Liver (tissue), 9 donors: Measurements from ENCODE around the gene NUDC. TPM values are rescaled to one million over a fixed set of nuclear protein-coding genes. Genes with fewer than 3 reads are reported as not detected.

Experiments used
- DNase-seq: peaks from one replicate; pipeline ENCODE4 v3.0.0-alpha.2; 2017; ENCODE audit warnings: low spot score
- H3K27ac ChIP-seq, 2 donors: one replicate each; pipeline ENCODE4 v1.7.0; 2013; ENCODE audit warnings: inconsistent platforms in 2 of 2, low read length in 2 of 2, control low read depth in 1 of 2, low read depth in 1 of 2, mild to moderate bottlenecking in 1 of 2
- H3K27me3 ChIP-seq, 4 donors: one replicate each; pipeline versions ENCODE4 v1.6.1 to v1.7.0; 2013; ENCODE audit warnings: low read length in 3 of 4, inconsistent platforms in 1 of 4, mild to moderate bottlenecking in 1 of 4, moderate library complexity in 1 of 4; ENCODE audit not compliant: control insufficient read depth in 4 of 4, insufficient read depth in 4 of 4
- H3K36me3 ChIP-seq, 4 donors: one replicate each; pipeline versions ENCODE4 v1.6.1 to v1.7.0; 2013; ENCODE audit warnings: low read length in 3 of 4, mild to moderate bottlenecking in 3 of 4, low read depth in 1 of 4, moderate library complexity in 1 of 4; ENCODE audit not compliant: control insufficient read depth in 4 of 4, insufficient read depth in 3 of 4
- H3K4me1 ChIP-seq, 4 donors: one replicate each; pipeline versions ENCODE4 v1.6.1 to v1.7.0; 2013; ENCODE audit warnings: low read length in 3 of 4, mild to moderate bottlenecking in 3 of 4, moderate library complexity in 1 of 4; ENCODE audit not compliant: control insufficient read depth in 4 of 4, insufficient read depth in 4 of 4
- H3K4me3 ChIP-seq, 3 donors: one replicate each; pipeline versions ENCODE4 v1.6.1 to v1.7.0; 2013; ENCODE audit warnings: low read length in 3 of 3, control low read depth in 1 of 3, low read depth in 1 of 3, mild to moderate bottlenecking in 1 of 3
- H3K9ac ChIP-seq, 2 donors: one replicate each; pipeline ENCODE4 v1.7.0; 2013; ENCODE audit warnings: low read length in 2 of 2, mild to moderate bottlenecking in 2 of 2, moderate library complexity in 2 of 2, control low read depth in 1 of 2, low read depth in 1 of 2
- H3K9me3 ChIP-seq, 4 donors: one replicate each; pipeline versions ENCODE4 v1.6.1 to v1.7.0; 2013; ENCODE audit warnings: low read length in 3 of 4; ENCODE audit not compliant: control insufficient read depth in 4 of 4
- ATF3 ChIP-seq: IDR thresholded peaks from 2 replicates; pipeline ENCODE4 v1.6.1; 2016; ENCODE audit warnings: antibody characterized with exemption
- EGR1 ChIP-seq, 2 donors: IDR thresholded peaks; 2 replicates each; pipeline ENCODE4 v1.6.1; 2016 to 2018; ENCODE audit warnings: antibody characterized with exemption in 2 of 2, low read depth in 2 of 2
- FOXA2 ChIP-seq: IDR thresholded peaks from 2 replicates; pipeline ENCODE4 v1.6.1; 2016; ENCODE audit warnings: antibody characterized with exemption
- HNF4A ChIP-seq, 2 donors: conservative IDR thresholded peaks; 2 replicates each; pipeline ENCODE4 v1.6.1; 2016; ENCODE audit warnings: antibody characterized with exemption in 2 of 2, mild to moderate bottlenecking in 2 of 2
- HNF4G ChIP-seq: IDR thresholded peaks from 2 replicates; pipeline ENCODE4 v1.6.1; 2016; ENCODE audit warnings: antibody characterized with exemption
- JUND ChIP-seq, 2 donors: IDR thresholded peaks; 2 replicates each; pipeline ENCODE4 v1.6.1; 2016; ENCODE audit warnings: antibody characterized with exemption in 2 of 2
- MAX ChIP-seq: IDR thresholded peaks from 2 replicates; pipeline ENCODE4 v1.6.1; 2016; ENCODE audit warnings: antibody characterized with exemption
- RAD21 ChIP-seq, 2 donors: IDR thresholded peaks; 2 replicates each; pipeline ENCODE4 v1.6.1; 2016; ENCODE audit warnings: antibody characterized with exemption in 2 of 2, mild to moderate bottlenecking in 2 of 2
- REST ChIP-seq: IDR thresholded peaks from 2 replicates; pipeline ENCODE4 v1.6.1; 2016; ENCODE audit warnings: antibody characterized with exemption, mild to moderate bottlenecking
- RXRA ChIP-seq, 2 donors: IDR thresholded peaks; 2 replicates each; pipeline ENCODE4 v1.6.1; 2017 to 2018; ENCODE audit warnings: antibody characterized with exemption in 2 of 2, mild to moderate bottlenecking in 1 of 2
- SP1 ChIP-seq: IDR thresholded peaks from 2 replicates; pipeline ENCODE4 v1.6.1; 2018; ENCODE audit warnings: antibody characterized with exemption, mild to moderate bottlenecking
- TAF1 ChIP-seq: conservative IDR thresholded peaks from 2 replicates; pipeline ENCODE4 v1.6.1; 2016; ENCODE audit warnings: antibody characterized with exemption, mild to moderate bottlenecking
- YY1 ChIP-seq: IDR thresholded peaks from 2 replicates; pipeline ENCODE4 v1.6.1; 2016; ENCODE audit warnings: antibody characterized with exemption, mild to moderate bottlenecking
- ZBTB33 ChIP-seq: IDR thresholded peaks from 2 replicates; pipeline ENCODE4 v1.6.1; 2016; ENCODE audit warnings: antibody characterized with exemption
- WGBS: extraction: QIAGEN DNeasy Blood & Tissue Kit; methylation state at CpG from one replicate; pipeline ENCODE4 v1.1.7; 2013; 5-methylcytosine and 5-hydroxymethylcytosine counted together
- polyA plus RNA-seq, 2 donors: library from polyadenylated mRNA; stranded (reverse) in 1 of 2; unstranded in 1 of 2; fragments of 200-250 nt in 1 of 2; fragments of >200 nt in 1 of 2; fragmentation: Nextera tagmentation in 1 of 2; extraction: Ambion mirVana in 1 of 2; gene quantifications; one replicate each; pipeline versions ENCODE4 v1.2.1 to v1.2.3, GENCODE V29; 2013 to 2015
- total RNA-seq, 2 donors: library from RNA; depleted of rRNA; stranded (reverse); fragments of >200 nt; gene quantifications; one replicate each; pipeline ENCODE4 v1.2.3, GENCODE V29; 2014
- donor health status: healthy.
- donor health status: healthy.
- donor health status: healthy.
- donor health status: healthy.
- donor health status: healthy.

NUDC gene
- total and polyA plus RNA-seq, 4 donors, result 18.2 to 50.7 (median 36.2) TPM

- 79% methylated on average over 3 of the region's 3 CpGs for WGBS
- Histone ChIP-seq H3K36me3 (no peaks in the 10 kb centered on the region), H3K9ac (no peak overlapping the region), H3K27me3 (no peaks in the 10 kb centered on the region), H3K9me3 (no peaks in the 10 kb centered on the region), H3K27ac (no peak overlapping the region), H3K4me3 (no peak overlapping the region), H3K4me1 (no peaks in the 10 kb centered on the region)
- DNase-seq, result no peak
- TF ChIP-seq TAF1 (no peak), RXRA (IDR thresholded peaks at IDR 0.05) (no peak), SP1 (no peak)
Observed at GRCh38 chr1:26981146-26981846, 59.8 kb downstream of the NUDC start.

- no peak for DNase-seq
- Histone ChIP-seq H3K27me3 (no peaks in the 10 kb centered on the region), H3K9ac (no peak overlapping the region), H3K9me3 (no peaks in the 10 kb centered on the region), H3K4me1 (no peaks in the 10 kb centered on the region), H3K4me3 (no peak overlapping the region), H3K36me3 (no peaks in the 10 kb centered on the region), H3K27ac (no peak overlapping the region)
- 82% methylated on average over 5 of the region's 5 CpGs for WGBS
- TF ChIP-seq REST (no peak), ATF3 (no peak), ZBTB33 (no peak), MAX (no peak), EGR1 (IDR thresholded peaks at IDR 0.05; ENCODE audit: low read depth in 2 of 2) (no peak), YY1 (no peak), RXRA (IDR thresholded peaks at IDR 0.05) (no peak), JUND (IDR thresholded peaks at IDR 0.05) (no peak), TAF1 (no peak), HNF4G (no peak), RAD21 (IDR thresholded peaks at IDR 0.05) (no peak), HNF4A (conservative IDR thresholded peaks at IDR 0.05) (no peak), SP1 (no peak), FOXA2 (no peak)
Observed at GRCh38 chr1:26983863-26984262, 62.3 kb downstream of the NUDC start.
